ENCODE data around the gene PTGES2.
A peak's percentile ranks its signal among the peaks of the same experiment; 100 is the strongest.

PTGES2 gene

DNA sequence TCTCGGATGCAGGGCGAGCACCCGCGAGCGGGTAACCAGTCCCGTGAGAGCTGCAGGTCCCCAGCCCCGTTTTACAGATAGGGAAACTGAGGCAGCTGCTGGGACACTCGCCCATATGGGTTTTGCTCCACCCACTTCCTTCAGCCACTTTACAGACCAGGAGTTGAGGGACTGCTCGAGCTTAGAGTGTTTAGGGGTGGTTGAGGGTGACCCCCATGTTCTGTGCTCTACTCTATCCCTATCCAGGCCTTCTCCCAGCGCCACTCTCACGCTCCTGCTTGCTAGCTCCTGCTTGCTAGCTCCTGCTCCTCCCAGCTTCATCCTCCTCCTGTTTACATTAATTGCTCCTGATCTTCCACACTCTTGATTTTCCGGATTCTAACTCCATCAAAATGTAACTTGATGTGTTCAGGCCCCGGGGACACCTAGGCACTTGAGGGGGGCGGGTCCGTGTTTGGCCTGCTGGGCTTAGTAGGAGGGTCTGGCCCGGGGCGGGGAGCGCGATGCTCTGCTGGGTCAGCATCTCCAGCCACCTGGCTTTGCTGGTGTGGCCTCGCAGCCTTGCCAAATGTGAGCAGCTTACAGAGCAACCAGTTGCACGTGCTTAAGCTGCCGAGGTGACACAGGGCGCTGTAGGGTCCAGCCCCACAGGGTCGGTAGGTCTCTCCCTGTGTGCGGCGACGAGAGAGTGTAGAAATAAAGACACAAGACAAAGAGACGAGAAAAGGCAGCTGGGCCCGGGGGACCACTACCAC is 1.5 kb upstream of the PTGES2 start:
- no peak for DNase-seq (ENCODE audit: extremely low spot score)
- CTCF ChIA-PET, result interaction anchor here (0.9 to 7.4 kb wide), 9 partner anchors 8 to 95 kb away, joined by 3 to 110 read pairs (median 4); partner anchors contain the start of gene BBLN
- no peak for TF ChIP-seq CTCF (IDR thresholded peaks at IDR 0.05; ENCODE audit: control extremely low read depth, extremely low read depth, low read depth, missing control alignments)
- POLR2A ChIA-PET, result interaction anchor here (1.5 kb wide), 1 partner anchor 62 kb away, joined by 4 read pairs; the partner anchor contains the start of gene NAIF1

DNA sequence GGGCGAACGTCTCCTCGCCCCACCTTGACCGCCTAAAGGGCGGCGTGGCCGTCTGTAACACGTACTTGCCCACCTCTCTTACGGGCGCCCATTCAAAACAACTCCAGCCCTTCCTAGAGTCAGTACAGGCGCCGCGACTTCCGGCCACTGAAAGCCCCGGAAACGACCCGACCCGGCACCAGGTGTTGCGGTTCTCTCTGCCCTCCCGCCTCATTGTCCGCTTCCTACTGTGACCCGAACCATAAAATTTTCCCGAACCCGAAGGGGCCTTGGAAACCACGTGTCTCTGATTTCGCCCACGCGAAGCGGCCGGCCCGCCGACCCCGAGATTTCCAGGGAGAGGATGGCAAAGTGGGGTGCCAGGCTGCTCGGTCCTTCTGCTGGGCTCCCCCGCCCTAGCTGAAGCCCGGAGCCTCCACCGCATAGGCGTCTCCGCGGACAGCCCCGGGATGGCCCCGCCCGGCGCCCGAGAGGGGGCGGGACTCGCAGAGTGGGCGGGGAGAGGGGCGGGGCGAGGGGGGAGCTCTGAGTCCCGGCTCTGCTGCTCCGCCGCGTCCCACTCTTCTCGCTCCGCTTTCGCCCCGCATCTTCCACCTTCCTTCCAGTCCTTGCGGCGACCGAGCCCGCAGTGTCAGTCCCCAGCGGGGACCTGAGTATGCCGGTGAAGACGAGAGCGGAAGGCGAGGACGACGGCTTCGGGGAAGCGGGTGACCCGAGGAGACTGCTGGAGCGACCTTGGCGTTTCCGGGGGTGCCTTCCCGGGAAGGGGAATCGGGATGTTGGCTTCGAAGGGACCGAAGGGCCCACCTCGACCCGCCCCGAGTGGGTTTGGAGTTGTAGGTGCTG is 684 bp upstream of the PTGES2 start:
- ChIA-PET POLR2A (interaction anchor here (0.7 to 1.5 kb wide), 2 partner anchors 32 to 61 kb away, joined by 3 to 4 read pairs; partner anchors contain the start of genes BBLN and NAIF1), CTCF (interaction anchor here (0.8 to 7.4 kb wide), 10 partner anchors 9 to 94 kb away, joined by 3 to 110 read pairs (median 4); partner anchors contain the start of gene BBLN)

DNA sequence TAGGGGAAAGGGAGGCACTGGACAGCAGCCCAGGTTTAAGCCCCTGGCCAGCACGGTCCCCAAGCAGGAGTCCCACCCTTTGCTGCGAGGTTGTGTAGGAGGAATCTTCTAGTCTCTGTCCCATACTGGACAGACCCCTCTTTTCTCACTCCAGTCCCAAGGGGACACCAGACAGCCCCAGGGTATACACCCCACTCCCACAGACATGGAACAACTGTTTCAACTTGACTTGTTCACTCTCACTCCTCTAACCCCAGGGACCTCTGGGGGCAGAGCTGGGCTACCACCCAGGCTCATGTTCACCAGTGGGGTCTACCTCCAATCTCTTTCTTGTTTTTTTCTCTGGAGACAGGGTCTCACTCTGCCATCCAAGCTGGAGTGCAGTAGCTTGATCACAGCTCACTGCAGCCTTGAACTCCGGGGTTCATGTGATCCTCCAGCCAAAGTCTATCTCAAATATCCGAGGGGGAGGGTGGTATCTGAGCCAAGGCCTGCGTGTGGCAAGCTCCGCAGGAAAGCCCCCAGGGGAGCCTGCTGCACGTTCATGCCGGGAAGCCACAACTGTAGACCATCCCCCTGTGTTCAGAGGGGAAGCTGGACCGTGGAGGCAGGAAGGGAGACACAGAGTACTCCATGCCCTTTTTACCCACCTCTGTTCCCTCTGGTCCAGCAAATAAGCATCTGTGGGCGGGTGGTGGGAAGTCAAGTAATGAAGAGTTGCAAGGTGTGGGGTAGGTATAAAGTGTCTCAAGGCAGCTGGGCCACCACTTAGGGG is 1.8 kb downstream of the PTGES2 start:
- TF ChIP-seq CTCF (IDR thresholded peaks at IDR 0.05; ENCODE audit: control extremely low read depth, extremely low read depth, low read depth, missing control alignments), result no peak
- ChIA-PET POLR2A (no interaction called here), CTCF (interaction anchor here (1.0 to 7.4 kb wide), 20 partner anchors 10 to 295 kb away, joined by 3 to 110 read pairs (median 4); partner anchors contain the start of genes CERCAM and CIZ1)
- DNase-seq (ENCODE audit: extremely low spot score), result no peak

More for the DNA sequence above, 684 bp upstream of the PTGES2 start:
- peak; percentile 91 for DNase-seq (ENCODE audit: extremely low spot score)
- no peak for TF ChIP-seq CTCF (IDR thresholded peaks at IDR 0.05; ENCODE audit: control extremely low read depth, extremely low read depth, low read depth, missing control alignments)

- CTCF ChIA-PET, result interaction anchor here (0.7 to 7.4 kb wide), 26 partner anchors 10 to 296 kb away, joined by 3 to 110 read pairs (median 4); partner anchors contain the start of genes CERCAM, CIZ1 and SLC25A25
- DNase-seq (ENCODE audit: extremely low spot score), result no peak
- TF ChIP-seq CTCF (IDR thresholded peaks at IDR 0.05; ENCODE audit: control extremely low read depth, extremely low read depth, low read depth, missing control alignments), result peak; percentile 83
- POLR2A ChIA-PET, result no interaction called here
These were observed 2.5 kb downstream of the PTGES2 start for GRCh38 chr9:128124873-128125579.

- ChIA-PET CTCF (interaction anchor here (0.7 to 7.4 kb wide), 23 partner anchors 9 to 296 kb away, joined by 3 to 110 read pairs (median 5); partner anchors contain the start of genes CERCAM, CIZ1 and SLC25A25), POLR2A (no interaction called here)
- TF ChIP-seq CTCF (IDR thresholded peaks at IDR 0.05; ENCODE audit: control extremely low read depth, extremely low read depth, low read depth, missing control alignments), result no peak
- DNase-seq (ENCODE audit: extremely low spot score), result no peak
These were observed 3.1 kb downstream of the PTGES2 start for GRCh38 chr9:128124451-128124850.
